ENCODE measurements around the gene ZNF438.

DNA sequence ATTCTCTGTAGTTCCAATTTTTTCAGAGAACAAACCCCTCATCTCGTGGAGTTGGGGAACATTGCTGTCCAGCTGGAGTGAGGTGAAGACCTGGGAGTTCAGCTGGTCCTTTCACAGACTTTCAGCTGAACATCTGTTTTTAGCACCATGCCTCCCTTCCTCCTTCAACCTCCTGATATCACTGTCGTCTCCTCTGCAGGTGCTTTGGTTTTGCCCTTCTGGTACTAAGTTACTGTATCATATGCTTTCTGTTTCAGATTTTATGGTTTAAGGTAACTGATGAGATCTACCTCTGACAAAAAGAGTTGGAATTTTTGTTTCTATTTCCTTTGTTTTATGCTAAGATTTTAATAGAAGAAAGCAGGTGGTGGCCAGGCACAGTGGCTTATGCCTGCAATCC is 102.9 kb downstream of the ZNF438 start:
- TF ChIP-seq CTCF (IDR thresholded peaks at IDR 0.05; ENCODE audit: insufficient read depth, low read length) = no peak
- no peak for TF ChIP-seq REST (IDR thresholded peaks at IDR 0.05; ENCODE audit: insufficient replicate concordance, low read depth)
- TF ChIP-seq POLR2AphosphoS5 (IDR thresholded peaks at IDR 0.05; ENCODE audit: low read depth) = no peak
- no peak for TF ChIP-seq GABPA (IDR thresholded peaks at IDR 0.05; ENCODE audit: low read depth)
